Measurements from ENCODE around the gene FGF2.
A peak's percentile ranks its signal among the peaks of the same experiment; 100 is the strongest.
"Not testable (repeated sequence)": the region's sequence is repeated elsewhere in the genome, so short reads cannot be mapped to it uniquely, and the experiment has no call there.

FGF2 gene

GRCh38 chr4:122832732-122833131 is 6.1 kb downstream of the FGF2 start:
- no peak for DNase-seq
- no peak overlapping the region for H3K4me3 ChIP-seq
- no peaks in the 10 kb centered on the region for H3K27me3 ChIP-seq
- peaks cover 0 to 91% (median 28%) of the 10 kb centered on the region in 4 donors for H3K4me1 ChIP-seq
- no peaks in the 10 kb centered on the region for H3K9me3 ChIP-seq
- TF ChIP-seq, protein P1, sequence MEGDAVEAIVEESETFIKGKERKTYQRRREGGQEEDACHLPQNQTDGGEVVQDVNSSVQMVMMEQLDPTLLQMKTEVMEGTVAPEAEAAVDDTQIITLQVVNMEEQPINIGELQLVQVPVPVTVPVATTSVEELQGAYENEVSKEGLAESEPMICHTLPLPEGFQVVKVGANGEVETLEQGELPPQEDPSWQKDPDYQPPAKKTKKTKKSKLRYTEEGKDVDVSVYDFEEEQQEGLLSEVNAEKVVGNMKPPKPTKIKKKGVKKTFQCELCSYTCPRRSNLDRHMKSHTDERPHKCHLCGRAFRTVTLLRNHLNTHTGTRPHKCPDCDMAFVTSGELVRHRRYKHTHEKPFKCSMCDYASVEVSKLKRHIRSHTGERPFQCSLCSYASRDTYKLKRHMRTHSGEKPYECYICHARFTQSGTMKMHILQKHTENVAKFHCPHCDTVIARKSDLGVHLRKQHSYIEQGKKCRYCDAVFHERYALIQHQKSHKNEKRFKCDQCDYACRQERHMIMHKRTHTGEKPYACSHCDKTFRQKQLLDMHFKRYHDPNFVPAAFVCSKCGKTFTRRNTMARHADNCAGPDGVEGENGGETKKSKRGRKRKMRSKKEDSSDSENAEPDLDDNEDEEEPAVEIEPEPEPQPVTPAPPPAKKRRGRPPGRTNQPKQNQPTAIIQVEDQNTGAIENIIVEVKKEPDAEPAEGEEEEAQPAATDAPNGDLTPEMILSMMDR (IDR thresholded peaks at IDR 0.05): no peak
- no peaks in the 10 kb centered on the region for H3K36me3 ChIP-seq
- peak overlapping the region in 1 of 2 donors; percentile 9 for H3K27ac ChIP-seq
- intact Hi-C loops (cut with DNase I; ENCODE audit: low total_unique reads): no loop called here

- Histone ChIP-seq H3K36me3 (no peaks in the 10 kb centered on the region), H3K27me3 (no peaks in the 10 kb centered on the region), H3K27ac (peak overlapping the region in 1 of 2 donors; percentile 30), H3K9me3 (no peaks in the 10 kb centered on the region), H3K4me1 (peaks cover 0 to 85% (median 24%) of the 10 kb centered on the region in 4 donors), H3K4me3 (no peak overlapping the region)
- DNase-seq: no peak
- intact Hi-C loops (cut with DNase I; ENCODE audit: low total_unique reads): no loop called here
- TF ChIP-seq, protein P1 (IDR thresholded peaks at IDR 0.05): no peak
Measured at GRCh38 chr4:122833999-122834398, 7.4 kb downstream of the FGF2 start.

DNA sequence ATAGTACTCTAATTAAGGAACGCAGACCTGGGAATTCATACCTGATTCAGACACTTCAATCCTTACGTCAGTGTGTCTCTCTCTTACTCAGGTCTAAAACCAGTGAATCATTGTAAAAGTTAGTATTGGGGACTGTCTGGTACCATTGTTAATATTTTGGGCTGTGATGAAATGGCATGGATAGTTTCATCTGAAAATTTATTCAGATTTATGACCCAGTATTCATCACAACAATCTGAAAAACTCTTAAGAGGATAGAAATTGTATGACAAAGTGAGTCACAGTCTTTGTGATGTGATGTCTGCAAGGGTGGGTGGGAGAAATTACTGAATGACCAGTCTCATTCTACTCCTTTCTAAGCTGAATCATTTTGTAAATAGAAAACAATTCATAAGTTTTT is 10.3 kb downstream of the FGF2 start:
- Histone ChIP-seq H3K36me3 (no peaks in the 10 kb centered on the region), H3K27ac (no peak overlapping the region), H3K9me3 (no peaks in the 10 kb centered on the region), H3K4me1 (peaks cover 0 to 68% (median 19%) of the 10 kb centered on the region in 4 donors), H3K4me3 (no peak overlapping the region), H3K27me3 (no peaks in the 10 kb centered on the region)
- intact Hi-C loops (cut with DNase I; ENCODE audit: low total_unique reads): no loop called here
- DNase-seq: no peak
- TF ChIP-seq, protein P1 (IDR thresholded peaks at IDR 0.05): no peak

DNA sequence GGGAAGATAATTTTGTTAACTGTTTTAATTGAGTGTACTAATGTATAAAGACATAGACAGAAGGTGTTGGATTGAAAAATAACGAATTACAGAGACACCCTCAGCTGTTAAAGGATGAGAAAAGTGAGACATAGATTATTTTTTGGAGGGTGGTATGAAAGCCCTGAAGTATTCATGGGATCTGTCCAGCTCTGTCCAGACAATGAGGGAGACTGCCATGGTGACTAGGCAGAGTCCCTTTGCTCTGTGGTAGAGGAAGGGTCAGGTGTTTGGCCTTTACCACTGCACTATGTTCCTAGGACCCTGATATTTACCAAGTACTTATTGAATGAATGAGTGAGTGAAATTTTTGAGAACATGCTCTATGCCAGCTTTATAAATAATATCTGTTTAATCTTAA is 11.4 kb downstream of the FGF2 start:
- Histone ChIP-seq H3K4me3 (no peak overlapping the region), H3K9me3 (no peaks in the 10 kb centered on the region), H3K4me1 (peaks cover 0 to 68% (median 23%) of the 10 kb centered on the region in 4 donors), H3K36me3 (no peaks in the 10 kb centered on the region), H3K27me3 (no peaks in the 10 kb centered on the region), H3K27ac (no peak overlapping the region)
- no peak for DNase-seq
- TF ChIP-seq, protein P1 (IDR thresholded peaks at IDR 0.05): no peak
- intact Hi-C loops (cut with DNase I; ENCODE audit: low total_unique reads): no loop called here

GRCh38 chr4:122842392-122842791 is 15.8 kb downstream of the FGF2 start:
- no peak for DNase-seq
- H3K4me1 ChIP-seq: peaks cover 0 to 61% (median 22%) of the 10 kb centered on the region in 4 donors
- H3K36me3 ChIP-seq: no peaks in the 10 kb centered on the region
- peak overlapping the region; percentile 56 to 59 for H3K27ac ChIP-seq
- TF ChIP-seq, protein P1 (IDR thresholded peaks at IDR 0.05): no peak
- H3K4me3 ChIP-seq: no peak overlapping the region
- intact Hi-C loops (cut with DNase I; ENCODE audit: low total_unique reads): no loop called here
- H3K27me3 ChIP-seq: no peaks in the 10 kb centered on the region
- no peaks in the 10 kb centered on the region for H3K9me3 ChIP-seq

GRCh38 chr4:122842984-122843531 is 16.4 kb downstream of the FGF2 start:
- TF ChIP-seq, protein P1 (IDR thresholded peaks at IDR 0.05): no peak
- H3K27ac ChIP-seq: peak overlapping the region; percentile 56 to 59
- H3K36me3 ChIP-seq: no peaks in the 10 kb centered on the region
- no peak overlapping the region for H3K4me3 ChIP-seq
- intact Hi-C loops (cut with DNase I; ENCODE audit: low total_unique reads): no loop called here
- H3K27me3 ChIP-seq: no peaks in the 10 kb centered on the region
- H3K9me3 ChIP-seq: no peaks in the 10 kb centered on the region
- H3K4me1 ChIP-seq: peaks cover 0 to 60% (median 22%) of the 10 kb centered on the region in 4 donors
- no peak for DNase-seq

DNA sequence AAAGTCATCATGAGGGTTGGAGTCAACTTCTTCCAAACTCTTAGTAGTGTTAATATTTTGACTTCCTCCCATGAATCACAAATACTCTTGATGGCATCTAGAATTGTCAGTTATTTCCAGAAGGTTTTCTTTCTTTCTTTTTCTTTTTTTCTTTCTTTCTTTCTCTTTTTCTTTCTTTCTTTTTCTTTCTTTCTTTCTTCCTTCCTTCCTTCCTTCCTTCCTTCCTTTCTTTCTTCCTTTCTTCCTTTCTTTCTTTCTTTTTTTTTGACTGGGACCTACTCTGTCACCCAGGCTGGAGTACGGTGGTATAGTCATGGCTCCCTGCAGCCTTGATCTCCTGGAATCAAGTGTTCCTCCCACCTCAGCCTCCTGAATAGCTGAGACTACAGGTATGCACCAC is 17.8 kb downstream of the FGF2 start:
- H3K9me3 ChIP-seq; H3K36me3 ChIP-seq; H3K4me3 ChIP-seq; DNase-seq; intact Hi-C loops (cut with DNase I; ENCODE audit: low total_unique reads); H3K27me3 ChIP-seq: not testable (repeated sequence)
- Histone ChIP-seq H3K27ac (peak overlapping the region in 1 of 2 donors; percentile 7), H3K4me1 (peaks cover 0 to 60% (median 22%) of the 10 kb centered on the region in 4 donors)
